Activated CD4-positive, alpha-beta T cell treated with anti-CD3 and anti-CD28 coated beads, Interleukin-2, amount 10 ng/mL, durations not matched to agents 24 days and 14 days (primary cell): Measurements from ENCODE around the gene ATF7IP2. TPM values are rescaled to one million over a fixed set of nuclear protein-coding genes. Genes with fewer than 3 reads are reported as not detected.

Source experiments
- total RNA-seq: library from RNA; stranded (reverse); gene quantifications from 2 replicates; pipeline ENCODE4 v1.2.3, GENCODE V29; 2022

ATF7IP2 gene
- total RNA-seq, 1 donor from 2014 or later, result 23.4 TPM

Other genes with a start within 250 kb of the ATF7IP2 start
- gene GRIN2A, start 203.6 kb upstream of the ATF7IP2 start, total RNA-seq, result not detected in 2 replicates
- gene EMP2, start 194.5 kb downstream of the ATF7IP2 start, total RNA-seq, result not detected in 2 replicates